ENCODE measurements around the gene HSPA14. TPM values are rescaled to one million over a fixed set of nuclear protein-coding genes. Genes with fewer than 3 reads are reported as not detected.

Gene HSPA14
- total RNA-seq, 1 experiment from 2014 or later: 19.9 TPM

DNA sequence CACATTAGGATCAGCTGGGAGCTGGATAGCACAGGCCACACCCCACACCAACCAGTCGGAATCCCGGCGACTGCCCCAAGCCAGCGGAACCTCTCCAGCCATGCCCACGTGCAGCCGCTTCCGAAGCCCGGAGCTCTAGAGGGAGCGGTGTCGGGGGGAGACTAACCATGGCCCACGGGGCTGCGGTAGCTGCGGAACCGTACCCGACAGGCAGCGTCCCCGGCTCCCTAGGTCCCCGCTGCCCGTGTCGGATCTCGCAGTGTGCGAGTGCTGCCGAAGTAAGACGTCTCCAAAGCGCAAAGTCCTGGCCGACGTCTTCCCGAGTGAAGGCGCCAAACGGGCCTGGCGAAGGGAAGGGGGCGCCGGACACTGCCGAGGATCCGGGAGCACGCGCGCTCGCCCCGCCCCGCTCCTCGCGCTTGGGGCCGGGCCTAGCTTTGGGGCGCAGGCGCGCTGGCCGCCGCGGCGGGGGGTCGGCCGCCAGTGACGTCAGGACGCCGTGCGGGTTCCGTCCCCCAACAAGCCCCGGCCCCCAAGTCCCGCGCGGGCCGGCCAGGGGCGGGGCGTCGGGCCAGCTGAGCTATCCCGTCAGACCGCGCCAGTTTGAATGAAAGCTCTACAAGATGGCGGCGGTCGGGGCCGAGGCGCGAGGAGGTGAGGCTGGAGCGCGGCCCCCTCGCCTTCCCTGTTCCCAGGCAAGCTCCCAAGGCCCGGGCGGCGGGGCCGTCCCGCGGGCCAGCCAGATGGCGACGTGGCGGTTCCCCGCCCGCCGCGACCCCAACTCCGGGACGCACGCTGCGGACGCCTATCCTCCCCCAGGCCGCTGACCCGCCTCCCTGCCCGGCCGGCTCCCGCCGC is 40.4 kb downstream of the HSPA14 start, which contains the start of gene SUV39H2:
TSS of gene SUV39H2 (plus strand) at position 601 of the 858 bp plus-strand sequence. CDS start at position 624, 23 bp downstream.
- no peaks in the 10 kb centered on the region for H3K9me2 ChIP-seq (ENCODE audit: insufficient read depth)
- peak within 1 kb of the TSS; percentile 97 for H3K27ac ChIP-seq (ENCODE audit: low read depth, low read length)

More for the DNA sequence above, 40.4 kb downstream of the HSPA14 start, which contains the start of gene SUV39H2:
- TF ChIP-seq FOSL1 (IDR thresholded peaks at IDR 0.05; ENCODE audit: low read depth): no peak
- TF ChIP-seq, protein P1, sequence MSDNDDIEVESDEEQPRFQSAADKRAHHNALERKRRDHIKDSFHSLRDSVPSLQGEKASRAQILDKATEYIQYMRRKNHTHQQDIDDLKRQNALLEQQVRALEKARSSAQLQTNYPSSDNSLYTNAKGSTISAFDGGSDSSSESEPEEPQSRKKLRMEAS (IDR thresholded peaks at IDR 0.05): peak; percentile 93
- TF ChIP-seq ZFX (IDR thresholded peaks at IDR 0.05): peak; percentile 85
- TF ChIP-seq, protein P2, sequence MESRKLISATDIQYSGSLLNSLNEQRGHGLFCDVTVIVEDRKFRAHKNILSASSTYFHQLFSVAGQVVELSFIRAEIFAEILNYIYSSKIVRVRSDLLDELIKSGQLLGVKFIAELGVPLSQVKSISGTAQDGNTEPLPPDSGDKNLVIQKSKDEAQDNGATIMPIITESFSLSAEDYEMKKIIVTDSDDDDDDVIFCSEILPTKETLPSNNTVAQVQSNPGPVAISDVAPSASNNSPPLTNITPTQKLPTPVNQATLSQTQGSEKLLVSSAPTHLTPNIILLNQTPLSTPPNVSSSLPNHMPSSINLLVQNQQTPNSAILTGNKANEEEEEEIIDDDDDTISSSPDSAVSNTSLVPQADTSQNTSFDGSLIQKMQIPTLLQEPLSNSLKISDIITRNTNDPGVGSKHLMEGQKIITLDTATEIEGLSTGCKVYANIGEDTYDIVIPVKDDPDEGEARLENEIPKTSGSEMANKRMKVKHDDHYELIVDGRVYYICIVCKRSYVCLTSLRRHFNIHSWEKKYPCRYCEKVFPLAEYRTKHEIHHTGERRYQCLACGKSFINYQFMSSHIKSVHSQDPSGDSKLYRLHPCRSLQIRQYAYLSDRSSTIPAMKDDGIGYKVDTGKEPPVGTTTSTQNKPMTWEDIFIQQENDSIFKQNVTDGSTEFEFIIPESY (IDR thresholded peaks at IDR 0.05; ENCODE audit: extremely low read depth, insufficient replicate concordance, low read length): peak; percentile 88
- no peak for TF ChIP-seq EZH2phosphoT487 (IDR thresholded peaks at IDR 0.05; ENCODE audit: borderline replicate concordance)
- 0 out of 2 replicates have a peak, but pooled peaks have one; percentile 65 for TF ChIP-seq CBX3 (IDR thresholded peaks at IDR 0.05; ENCODE audit: low read depth)
- peak; percentile 79 for TF ChIP-seq POLR2A (IDR thresholded peaks at IDR 0.05; ENCODE audit: borderline replicate concordance, extremely low read depth, insufficient read depth, insufficient read length)
- TF ChIP-seq SIN3A (IDR thresholded peaks at IDR 0.05; ENCODE audit: low read depth): peak; percentile 80
- no peak for TF ChIP-seq SP1 (IDR thresholded peaks at IDR 0.05; ENCODE audit: low read depth)
- peak; percentile 87 for TF ChIP-seq POLR2AphosphoS5 (IDR thresholded peaks at IDR 0.05; ENCODE audit: low read depth, low read length)
- TF ChIP-seq YY1 (IDR thresholded peaks at IDR 0.05; ENCODE audit: extremely low read depth, insufficient replicate concordance, low read depth, low read length): peak; percentile 95
- no peak; the same call in 1 of the 2 replicates for TF ChIP-seq SRF (IDR thresholded peaks at IDR 0.05; ENCODE audit: low read depth)
- RAD21 ChIA-PET (ENCODE audit: low non-redundant PET in 1 of 2, low total read pairs in 2 of 2, uncharacterized antibody in 2 of 2, unreplicated experiment in 2 of 2): no interaction called here
- no peaks in the 10 kb centered on the region for H3K9me3 ChIP-seq (ENCODE audit: control insufficient read depth in 1 of 2, insufficient read depth in 1 of 2, low read depth in 1 of 2, low read length in 2 of 2)
- peak within 1 kb of the TSS; percentile 93 for H3K9ac ChIP-seq (ENCODE audit: low read length)
- H3K36me3 ChIP-seq (ENCODE audit: control insufficient read depth in 1 of 2, insufficient read depth in 2 of 2, low read length in 2 of 2): peaks cover 0 to 6% of the 10 kb centered on the region in 2 experiments; a peak in 2 of 4 replicates
- peak within 1 kb of the TSS; percentile 76 to 88 for H3K4me3 ChIP-seq (replicated peaks in 1 of 2; ENCODE audit: low read depth in 1 of 2, low read length in 2 of 2)
- no peaks in the 10 kb centered on the region for H4K20me1 ChIP-seq (ENCODE audit: insufficient read depth)
- intact Hi-C loops (cut with micrococcal nuclease): loop anchor here (2.0 to 5.0 kb wide), 3 partner anchors 41 to 229 kb away; partner anchors contain the start of genes CDNF, DCLRE1C, HSPA14 and MSANTD7
- POLR2A ChIA-PET: interaction anchor here (0.5 to 2.0 kb wide), 7 partner anchors 9 to 1260 kb away, joined by 3 to 14 read pairs (median 4); partner anchors contain the start of genes CDNF, HSPA14, MEIG1 and MSANTD7
- peak; percentile 88 for ATAC-seq
- DNase-seq (ENCODE audit: low read depth, low spot score): peak; percentile 80
- peaks cover 66% of the 10 kb centered on the region for H3K79me2 ChIP-seq (ENCODE audit: insufficient read depth, low read length)
- H2AFZ ChIP-seq (ENCODE audit: low read depth, low read length, poor library complexity, severe bottlenecking): no peak within 1 kb of the TSS
- TSS peak; percentile 69 for BruUV-seq (replicated peaks)
- peak within 1 kb of the TSS; percentile 80 for H3K4me2 ChIP-seq (ENCODE audit: low read length)
- peaks cover 9 to 19% of the 10 kb centered on the region in 2 experiments for H3K4me1 ChIP-seq (ENCODE audit: control insufficient read depth in 1 of 2, insufficient read depth in 2 of 2, low read length in 2 of 2)
- H3K27me3 ChIP-seq (ENCODE audit: insufficient read depth, low read length): no peaks in the 10 kb centered on the region
- CTCF ChIA-PET: interaction anchor here (0.9 kb wide), 1 partner anchor 341 kb away, joined by 3 read pairs; no protein-coding TSS in a partner anchor

Measured in HCT116 (cell line).